Measurements from ENCODE around the gene METTL25B.
A peak's percentile ranks its signal among the peaks of the same experiment; 100 is the strongest.

The METTL25B gene

GRCh38 chr1:156726549-156727226 lies 1.6 kb upstream of the METTL25B start:
- DNase-seq (ENCODE audit: low spot score), result peak; percentile 76

- DNase-seq (ENCODE audit: low spot score), result no peak
Observed at GRCh38 chr1:156727492-156727891, 777 bp upstream of the METTL25B start.

- DNase-seq (ENCODE audit: low spot score), result peak; percentile 96
Observed at GRCh38 chr1:156728599-156729462, 562 bp downstream of the METTL25B start, which contains the start of gene ISG20L2. Gene ISG20L2 (minus strand): TSS chr1:156728766. CDS start chr1:156727652, 1,114 bp downstream.

GRCh38 chr1:156733989-156734584 lies 5.8 kb downstream of the METTL25B start:
- no peak for DNase-seq (ENCODE audit: low spot score)

GRCh38 chr1:156738407-156738806 lies 10.1 kb downstream of the METTL25B start:
- no peak for DNase-seq (ENCODE audit: low spot score)

- no peak for DNase-seq (ENCODE audit: low spot score)
Observed at GRCh38 chr1:156738916-156739315, 10.6 kb downstream of the METTL25B start.

GRCh38 chr1:156740237-156740740 lies 12.0 kb downstream of the METTL25B start:
- DNase-seq (ENCODE audit: low spot score), result peak; percentile 21

- DNase-seq (ENCODE audit: low spot score), result peak; percentile 99
Observed at GRCh38 chr1:156740741-156741480, 12.6 kb downstream of the METTL25B start, which contains the start of gene MRPL24. Gene MRPL24 (minus strand): TSS chr1:156741088. CDS start chr1:156738704, 2,384 bp downstream.

GRCh38 chr1:156741481-156741983 lies 13.3 kb downstream of the METTL25B start:
- DNase-seq (ENCODE audit: low spot score), result no peak

GRCh38 chr1:156742017-156742416 lies 13.7 kb downstream of the METTL25B start:
- DNase-seq (ENCODE audit: low spot score), result no peak

- DNase-seq (ENCODE audit: low spot score), result no peak
Observed at GRCh38 chr1:156742801-156743200, 14.5 kb downstream of the METTL25B start.

- DNase-seq (ENCODE audit: low spot score), result no peak
Observed at GRCh38 chr1:156743367-156744302, 15.4 kb downstream of the METTL25B start.

- no peak for DNase-seq (ENCODE audit: low spot score)
Observed at GRCh38 chr1:156744344-156744743, 16.1 kb downstream of the METTL25B start.

- DNase-seq (ENCODE audit: low spot score), result no peak
Observed at GRCh38 chr1:156744786-156745419, 16.6 kb downstream of the METTL25B start.

GRCh38 chr1:156745881-156746280 lies 17.6 kb downstream of the METTL25B start:
- no peak for DNase-seq (ENCODE audit: low spot score)

- no peak for DNase-seq (ENCODE audit: low spot score)
Observed at GRCh38 chr1:156746406-156746727, 18.1 kb downstream of the METTL25B start.

GRCh38 chr1:156746728-156747631 lies 18.7 kb downstream of the METTL25B start:
- DNase-seq (ENCODE audit: low spot score), result peak; percentile 87

- DNase-seq (ENCODE audit: low spot score), result no peak
Observed at GRCh38 chr1:156747742-156748669, 19.7 kb downstream of the METTL25B start.

Measured in kidney capillary endothelial cell (primary cell).